H9 (cell line): ENCODE results near the gene ALPG. TPM values are rescaled to one million over a fixed set of nuclear protein-coding genes. Genes with fewer than 3 reads are reported as not detected.
A peak's percentile ranks its signal among the peaks of the same experiment; 100 is the strongest.

ENCODE experiments used
- DNase-seq: peaks from one replicate; pipeline ENCODE4 v3.0.0-alpha.2; 2017
- H2AFZ ChIP-seq: one replicate; pipeline ENCODE4 v1.6.1; 2013; ENCODE audit warnings: mild to moderate bottlenecking, low read length, control low read depth, moderate library complexity
- H2AK5ac ChIP-seq: 2 replicates; pipeline ENCODE4 v1.6.1; 2013; ENCODE audit warnings: low read length, control low read depth, mixed read lengths; ENCODE audit not compliant: insufficient read length
- H2BK120ac ChIP-seq: one replicate; pipeline ENCODE4 v1.6.1; 2013; ENCODE audit warnings: low read depth, mild to moderate bottlenecking, low read length, control low read depth, inconsistent platforms; ENCODE audit not compliant: poor library complexity, severe bottlenecking
- H2BK12ac ChIP-seq: 2 replicates; pipeline ENCODE4 v1.6.1; 2013; ENCODE audit warnings: low read length, control low read depth, mixed read lengths, low read depth; ENCODE audit not compliant: insufficient read length
- H2BK15ac ChIP-seq: 2 replicates; pipeline ENCODE4 v1.6.1; 2013; ENCODE audit warnings: low read depth, low read length, control low read depth
- H2BK20ac ChIP-seq: one replicate; pipeline ENCODE4 v1.6.1; 2013; ENCODE audit warnings: low read depth, mild to moderate bottlenecking, low read length, control low read depth, inconsistent platforms; ENCODE audit not compliant: poor library complexity, severe bottlenecking
- H2BK5ac ChIP-seq: 2 replicates; pipeline ENCODE4 v1.6.1; 2013; ENCODE audit warnings: low read length, control low read depth, mixed read lengths; ENCODE audit not compliant: insufficient read length
- H3K14ac ChIP-seq: 2 replicates; pipeline ENCODE4 v1.6.1; 2013; ENCODE audit warnings: low read length, control low read depth; ENCODE audit not compliant: insufficient read depth
- H3K18ac ChIP-seq: 2 replicates; pipeline ENCODE4 v1.6.1; 2013; ENCODE audit warnings: low read depth, mild to moderate bottlenecking, mixed read lengths, low read length, control low read depth; ENCODE audit not compliant: insufficient read length
- H3K23ac ChIP-seq: 2 replicates; pipeline ENCODE4 v1.6.1; 2013; ENCODE audit warnings: low read length, control low read depth, mixed read lengths, low read depth; ENCODE audit not compliant: insufficient read length
- H3K23me2 ChIP-seq: 2 replicates; pipeline ENCODE4 v1.6.1; 2013; ENCODE audit warnings: low read depth, mild to moderate bottlenecking, mixed read lengths, low read length, control low read depth; ENCODE audit not compliant: insufficient read length, poor library complexity, severe bottlenecking
- H3K27ac ChIP-seq: 2 replicates; pipeline ENCODE4 v1.5.1; 2013; ENCODE audit warnings: low read length, control low read depth, mixed read lengths, low read depth; ENCODE audit not compliant: insufficient read length
- H3K27me3 ChIP-seq: 2 replicates; pipeline ENCODE4 v1.6.1; 2013; ENCODE audit warnings: low read length, control low read depth, inconsistent platforms; ENCODE audit not compliant: insufficient read depth
- H3K4ac ChIP-seq: 2 replicates; pipeline ENCODE4 v1.6.1; 2013; ENCODE audit warnings: low read depth, mild to moderate bottlenecking, control low read depth, inconsistent platforms, low read length, moderate library complexity
- H3K4me1 ChIP-seq: 2 replicates; pipeline ENCODE4 v1.6.1; 2013; ENCODE audit warnings: low read length, control low read depth, inconsistent platforms; ENCODE audit not compliant: insufficient read depth
- H3K4me2 ChIP-seq: 2 replicates; pipeline ENCODE4 v1.6.1; 2013; ENCODE audit warnings: low read length, control low read depth, mixed read lengths; ENCODE audit not compliant: insufficient read length, insufficient read depth
- H3K56ac ChIP-seq: 2 replicates; pipeline ENCODE4 v1.6.1; 2013; ENCODE audit warnings: low read depth, mild to moderate bottlenecking, mixed read lengths, low read length, control low read depth; ENCODE audit not compliant: insufficient read length
- H3K79me1 ChIP-seq: 2 replicates; pipeline ENCODE4 v1.6.1; 2013; ENCODE audit warnings: low read depth, mild to moderate bottlenecking, moderate library complexity, low read length, control low read depth, inconsistent platforms; ENCODE audit not compliant: insufficient read depth, poor library complexity, severe bottlenecking
- H3K79me2 ChIP-seq: 2 replicates; pipeline ENCODE4 v1.6.1; 2013; ENCODE audit warnings: low read length, control low read depth, inconsistent platforms; ENCODE audit not compliant: insufficient read depth
- H3K9ac ChIP-seq: 2 replicates; pipeline ENCODE4 v1.6.1; 2013; ENCODE audit warnings: low read length, control low read depth, mixed read lengths; ENCODE audit not compliant: insufficient read length; ENCODE audit errors: extremely low read depth
- H3K9me3 ChIP-seq: one replicate; pipeline ENCODE4 v1.6.1; 2013; ENCODE audit warnings: low read depth, low read length, inconsistent platforms; ENCODE audit not compliant: control insufficient read depth
- H3T11ph ChIP-seq: one replicate; pipeline ENCODE4 v1.6.1; 2013; ENCODE audit warnings: mild to moderate bottlenecking, low read length, control low read depth, inconsistent platforms
- H4K20me1 ChIP-seq: one replicate; pipeline ENCODE4 v1.6.1; 2013; ENCODE audit not compliant: control insufficient read depth, insufficient read length, insufficient read depth
- H4K5ac ChIP-seq: 2 replicates; pipeline ENCODE4 v1.6.1; 2013; ENCODE audit warnings: low read depth, mild to moderate bottlenecking, mixed read lengths, low read length, control low read depth; ENCODE audit not compliant: insufficient read length
- H4K8ac ChIP-seq: replicated peaks from 2 replicates; pipeline ENCODE4 v1.6.1; 2013; ENCODE audit warnings: low read length, control low read depth, mixed read lengths, low read depth; ENCODE audit not compliant: insufficient read length
- H4K91ac ChIP-seq: 2 replicates; pipeline ENCODE4 v1.6.1; 2013; ENCODE audit warnings: low read depth, mild to moderate bottlenecking, moderate library complexity, mixed read lengths, low read length, control low read depth; ENCODE audit not compliant: insufficient read length
- H3K27ac Mint-ChIP-seq, 3 experiments: 2 replicates in 2 of 3; 3 replicates in 1 of 3; pipeline ENCODE4 v1.8.0; 2020 to 2021; ENCODE audit warnings: mixed read lengths in 3 of 3, mild to moderate bottlenecking in 1 of 3, moderate library complexity in 1 of 3
- H3K27me3 Mint-ChIP-seq: 2 replicates; pipeline ENCODE4 v1.8.0; 2021; ENCODE audit warnings: low read depth, mild to moderate bottlenecking, moderate library complexity, mixed read lengths
- H3K36me3 Mint-ChIP-seq, 3 experiments: 2 replicates in 2 of 3; 3 replicates in 1 of 3; pipeline ENCODE4 v1.8.0; 2020 to 2021; ENCODE audit warnings: low read depth in 3 of 3, mixed read lengths in 3 of 3; ENCODE audit not compliant: insufficient read depth in 1 of 3
- H3K4me1 Mint-ChIP-seq, 2 experiments: 2 replicates each; pipeline ENCODE4 v1.8.0; 2020; ENCODE audit warnings: mixed read lengths in 2 of 2
- H3K4me3 Mint-ChIP-seq, 2 experiments: 2 replicates in 1 of 2; 3 replicates in 1 of 2; pipeline ENCODE4 v1.8.0; 2020 to 2021; ENCODE audit warnings: mild to moderate bottlenecking in 2 of 2, mixed read lengths in 2 of 2, moderate library complexity in 1 of 2
- H3K9me3 Mint-ChIP-seq, 2 experiments: 2 replicates in 1 of 2; 3 replicates in 1 of 2; pipeline ENCODE4 v1.8.0; 2020; ENCODE audit warnings: mild to moderate bottlenecking in 2 of 2, mixed read lengths in 2 of 2, moderate library complexity in 1 of 2
- CTCF ChIP-seq: fragments of 200-600 bp; sonication (generic); conservative IDR thresholded peaks from 3 replicates; pipeline ENCODE4 v1.8.0; 2021; ENCODE audit warnings: antibody characterized with exemption, mild to moderate bottlenecking
- WGBS: extraction: QIAGEN DNeasy Blood & Tissue Kit; methylation state at CpG from one replicate; pipeline ENCODE4 v1.1.7; 2013; ENCODE audit warnings: missing lambda C conversion rate, low lambda C conversion rate, mixed read lengths; ENCODE audit not compliant: insufficient read length; ENCODE audit errors: extremely low coverage; 5-methylcytosine and 5-hydroxymethylcytosine counted together
- total RNA-seq: library from RNA; stranded (reverse); gene quantifications from 2 replicates; pipeline ENCODE4 v1.2.1, GENCODE V29; 2021

ALPG gene
- total RNA-seq, 1 experiment from 2014 or later, result 1.3 TPM

- H3K4me2 ChIP-seq, result no peak overlapping the region
- no peaks in the 10 kb centered on the region for H3K79me2 ChIP-seq
- H3K9me3 ChIP-seq, result no peaks in the 10 kb centered on the region
- no peak overlapping the region for H2BK5ac ChIP-seq
- no CpG with 5 or more reads among the region's 5 CpGs for WGBS
- H4K20me1 ChIP-seq, result no peaks in the 10 kb centered on the region
- no peak overlapping the region for H2AK5ac ChIP-seq
- no peak overlapping the region for H4K8ac ChIP-seq
- H3K4me1 ChIP-seq, result no peaks in the 10 kb centered on the region
- H3K27me3 Mint-ChIP-seq, result peaks cover 2% of the 10 kb centered on the region
- H2BK120ac ChIP-seq, result no peak overlapping the region
- H3K23ac ChIP-seq, result no peak overlapping the region
- no peak for DNase-seq
- H3K27ac ChIP-seq, result no peak overlapping the region
- no peak overlapping the region for H3K4ac ChIP-seq
- no peak overlapping the region for H3T11ph ChIP-seq
- H3K27ac Mint-ChIP-seq, result no peak overlapping the region
- no peak overlapping the region for H2BK12ac ChIP-seq
- no peak overlapping the region for H2AFZ ChIP-seq
- no peak overlapping the region for H3K9ac ChIP-seq
- no peaks in the 10 kb centered on the region; the same call in 1 of the 2 replicates for H3K27me3 ChIP-seq
- no peaks in the 10 kb centered on the region; a peak in 1 of 5 replicates for H3K9me3 Mint-ChIP-seq
- H3K36me3 Mint-ChIP-seq, result no peaks in the 10 kb centered on the region; a peak in 1 of 7 replicates
- H3K56ac ChIP-seq, result no peak overlapping the region
- H4K5ac ChIP-seq, result no peak overlapping the region
- no peak overlapping the region for H3K4me3 Mint-ChIP-seq
- peaks cover 15 to 21% of the 10 kb centered on the region in 2 experiments for H3K4me1 Mint-ChIP-seq
- H3K23me2 ChIP-seq, result no peaks in the 10 kb centered on the region
- H3K18ac ChIP-seq, result no peak overlapping the region
- peak; percentile 53 for TF ChIP-seq CTCF
- H4K91ac ChIP-seq, result no peak overlapping the region
- no peaks in the 10 kb centered on the region for H3K79me1 ChIP-seq
- H2BK20ac ChIP-seq, result no peak overlapping the region
- H3K14ac ChIP-seq, result no peak overlapping the region
- no peak overlapping the region for H2BK15ac ChIP-seq
These were observed 33.1 kb downstream of the ALPG start for GRCh38 chr2:232439758-232440135.
